ENCODE results near the gene ALLC.
"Not testable (repeated sequence)": the region's sequence is repeated elsewhere in the genome, so short reads cannot be mapped to it uniquely, and the experiment has no call there.

The ALLC gene

DNA sequence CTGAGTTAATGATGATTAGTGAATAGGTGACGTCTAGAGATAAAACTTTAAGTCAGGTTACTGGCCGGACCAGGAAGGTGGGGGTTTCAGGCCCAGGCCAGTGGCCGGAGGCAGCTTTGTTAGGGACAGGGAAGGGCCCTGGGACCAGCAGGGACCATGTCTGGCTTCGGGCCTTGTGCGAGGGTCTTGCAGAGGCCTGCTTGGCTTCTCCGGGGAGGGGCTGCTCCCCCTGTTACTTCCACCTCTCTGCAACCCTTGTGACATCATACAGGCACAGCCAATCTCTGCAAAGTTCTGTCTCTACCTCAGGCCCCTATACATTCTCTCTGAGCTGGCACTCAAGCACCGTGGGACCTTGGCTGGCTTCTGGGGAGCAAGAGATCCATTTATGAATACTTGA is at the start of gene ALLC:
ALLC (plus strand) TSS at position 320 of the 400 bp plus-strand sequence. CDS start 12,958 bp downstream, outside the sequence.
- no peak for DNase-seq

GRCh38 chr2:3608373-3609278 is 49.4 kb upstream of the ALLC start:
- no peak for DNase-seq

- DNase-seq, result not testable (repeated sequence)
Measured at GRCh38 chr2:3609279-3609673, 48.7 kb upstream of the ALLC start.

DNA sequence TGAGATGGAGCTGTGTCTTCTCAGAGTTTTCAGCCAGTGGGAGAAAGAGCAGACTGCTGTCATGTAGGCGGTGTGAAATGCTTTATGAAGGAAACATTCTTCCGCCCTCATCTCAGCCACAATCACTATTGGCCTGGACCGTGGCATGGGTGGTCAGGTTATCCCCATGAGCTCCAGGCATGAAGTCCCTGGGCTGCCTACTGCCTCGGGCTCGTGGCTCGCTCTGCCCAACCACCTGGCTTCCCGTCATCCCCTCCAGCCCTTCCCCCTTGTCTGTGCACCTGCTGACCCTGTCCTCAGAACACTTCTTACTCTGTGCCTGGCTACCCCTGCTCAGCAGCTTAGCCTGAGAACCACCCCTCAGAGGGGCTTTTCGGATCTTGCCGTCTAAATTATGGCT is 47.6 kb upstream of the ALLC start:
- no peak for DNase-seq

- DNase-seq, result no peak
Measured at GRCh38 chr2:3610881-3611505, 47.0 kb upstream of the ALLC start.

- DNase-seq, result no peak
Measured at GRCh38 chr2:3611589-3611988, 46.4 kb upstream of the ALLC start.

GRCh38 chr2:3612639-3613523 is 45.1 kb upstream of the ALLC start:
- no peak for DNase-seq

GRCh38 chr2:3613524-3613905 is 44.5 kb upstream of the ALLC start:
- DNase-seq, result no peak

DNA sequence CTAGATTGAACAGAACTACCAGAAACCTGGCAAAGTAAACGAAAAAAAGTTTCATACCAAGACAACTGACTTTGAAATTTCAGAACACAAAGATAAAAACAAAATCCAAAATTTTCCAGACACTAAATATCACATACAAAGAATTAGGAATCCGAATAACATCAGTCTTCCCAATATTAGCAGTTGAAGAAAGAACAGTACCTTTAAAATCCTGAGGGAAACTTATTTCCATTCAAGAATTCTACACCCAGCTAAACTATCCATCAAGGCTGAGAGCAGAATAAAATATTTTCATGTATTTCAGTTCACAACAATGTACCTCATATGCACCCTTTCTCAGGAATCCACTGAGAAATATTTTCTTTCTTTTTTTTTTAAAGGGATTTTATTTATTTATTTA is 43.3 kb upstream of the ALLC start:
- DNase-seq, result not testable (repeated sequence)

DNA sequence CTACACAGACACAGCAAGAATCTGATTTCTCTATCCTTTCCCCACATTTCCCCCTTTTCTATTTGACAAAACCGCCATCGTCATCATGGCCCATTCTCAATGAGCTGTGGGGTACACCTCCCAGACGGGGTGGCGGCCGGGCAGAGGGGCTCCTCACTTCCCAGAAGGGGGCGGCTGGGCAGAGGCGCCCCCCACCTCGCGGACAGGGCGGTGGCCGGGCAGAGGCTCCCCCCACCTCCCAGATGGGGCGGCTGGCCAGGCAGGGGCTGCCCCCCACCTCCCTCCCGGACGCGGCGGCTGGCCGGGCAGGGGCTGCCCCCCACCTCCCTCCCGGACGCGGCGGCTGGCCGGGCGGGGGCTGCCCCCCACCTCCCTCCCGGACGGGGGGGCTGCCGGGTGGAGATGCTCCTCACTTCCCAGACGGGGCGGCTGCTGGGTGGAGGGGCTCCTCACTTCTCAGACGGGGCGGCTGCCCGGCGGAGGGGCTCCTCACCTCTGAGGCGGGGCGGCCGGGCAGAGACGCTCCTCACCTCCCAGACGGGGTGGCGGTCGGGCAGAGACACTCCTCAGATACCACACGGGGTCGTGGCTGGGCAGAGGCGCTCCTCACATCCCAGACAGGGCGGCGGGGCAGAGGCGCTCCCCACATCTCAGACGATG is 42.3 kb upstream of the ALLC start:
- not testable (repeated sequence) for DNase-seq

GRCh38 chr2:3616435-3617197 is 41.4 kb upstream of the ALLC start:
- not testable (repeated sequence) for DNase-seq

DNA sequence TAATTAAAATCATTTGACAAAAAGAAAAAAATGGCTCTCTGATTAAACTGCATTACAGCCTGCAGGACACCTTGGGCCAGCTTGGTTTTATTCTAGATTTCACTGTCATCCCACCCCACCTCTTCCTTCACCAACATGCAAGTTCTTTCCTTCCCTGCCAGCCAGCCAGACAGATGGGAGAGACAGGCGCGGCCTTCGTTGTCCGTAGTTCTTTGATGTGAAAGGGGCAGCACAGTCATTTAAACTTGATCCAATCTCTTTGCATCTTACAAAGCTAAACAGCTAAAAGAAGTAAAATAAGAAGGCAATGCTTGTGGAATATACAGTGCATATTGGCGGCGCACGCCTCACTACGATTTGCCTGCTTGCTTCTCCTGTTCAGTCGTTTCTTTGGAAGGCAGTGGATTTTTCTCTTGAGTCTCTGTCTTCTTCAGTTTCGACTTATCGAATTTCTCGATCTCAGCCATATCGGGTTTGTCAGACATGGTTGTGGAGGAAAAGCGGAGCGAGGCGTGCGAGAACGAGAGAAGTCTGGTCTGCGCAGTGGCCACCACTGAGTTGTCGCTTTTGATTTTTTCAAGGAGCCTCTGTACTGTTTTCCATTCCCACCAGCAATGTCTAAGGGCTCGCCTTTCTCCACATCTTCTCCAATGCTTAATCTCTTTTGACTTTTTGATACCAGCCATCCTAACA is 40.7 kb upstream of the ALLC start:
- no peak for DNase-seq

GRCh38 chr2:3618367-3618766 is 39.6 kb upstream of the ALLC start:
- DNase-seq, result no peak

GRCh38 chr2:3619033-3619432 is 39.0 kb upstream of the ALLC start:
- no peak for DNase-seq

GRCh38 chr2:3619661-3620060 is 38.3 kb upstream of the ALLC start:
- not testable (repeated sequence) for DNase-seq

GRCh38 chr2:3620834-3621233 is 37.2 kb upstream of the ALLC start:
- DNase-seq, result no peak

DNA sequence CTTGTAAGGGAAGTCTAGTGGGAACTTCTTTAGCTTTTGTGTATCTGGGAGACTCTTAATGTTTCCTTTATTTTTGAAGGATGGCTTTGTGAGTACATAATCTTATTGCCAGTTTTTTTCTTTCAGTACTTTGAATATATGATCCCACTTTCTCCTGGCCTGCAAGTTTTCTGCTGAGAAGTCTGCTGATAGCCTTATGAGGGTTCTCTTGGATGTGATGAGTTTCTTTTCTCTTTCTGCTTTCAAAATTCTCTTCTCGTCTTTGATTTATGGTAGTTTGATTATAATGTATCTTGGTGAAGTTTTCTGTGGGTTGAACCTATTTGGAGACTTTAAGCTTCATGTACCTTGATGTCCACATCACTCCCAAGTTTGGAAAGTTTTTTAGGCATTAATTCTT is 35.0 kb upstream of the ALLC start:
- no peak for DNase-seq

DNA sequence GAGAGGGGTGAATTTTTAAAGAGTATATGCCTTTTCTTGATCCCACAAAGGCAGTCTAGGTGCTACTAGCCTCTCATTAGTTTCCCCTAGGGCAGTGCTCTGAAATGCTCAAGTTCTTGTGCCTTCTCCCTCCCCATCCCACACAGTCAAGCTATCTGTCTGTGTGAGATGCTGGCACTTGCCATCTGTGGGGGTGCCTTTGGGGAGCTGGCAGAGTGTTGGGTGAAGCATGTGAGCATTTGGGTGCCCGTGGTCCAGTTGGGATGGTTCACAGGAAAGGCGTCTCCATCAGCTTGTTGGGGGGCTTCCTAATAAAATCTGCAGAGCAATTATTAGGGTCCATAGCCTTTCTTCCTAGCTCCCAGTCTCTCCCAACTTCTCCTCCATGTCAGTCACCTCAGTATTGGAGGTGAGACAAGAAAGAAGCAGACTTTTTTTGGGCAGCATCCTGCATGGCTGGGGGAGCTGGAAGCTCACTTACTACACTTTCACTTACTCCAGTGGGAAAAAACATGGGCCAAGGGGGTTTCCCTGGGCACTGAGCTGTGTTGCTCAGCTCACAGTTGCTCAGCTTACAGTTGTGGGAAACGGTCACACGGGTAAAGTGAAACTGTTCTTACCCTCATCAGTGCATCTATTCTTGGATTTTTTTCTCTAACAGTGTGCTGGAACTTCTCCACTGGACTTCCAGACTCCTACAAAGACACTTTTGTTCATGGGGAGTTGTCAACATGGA is 33.8 kb upstream of the ALLC start:
- DNase-seq, result no peak

DNA sequence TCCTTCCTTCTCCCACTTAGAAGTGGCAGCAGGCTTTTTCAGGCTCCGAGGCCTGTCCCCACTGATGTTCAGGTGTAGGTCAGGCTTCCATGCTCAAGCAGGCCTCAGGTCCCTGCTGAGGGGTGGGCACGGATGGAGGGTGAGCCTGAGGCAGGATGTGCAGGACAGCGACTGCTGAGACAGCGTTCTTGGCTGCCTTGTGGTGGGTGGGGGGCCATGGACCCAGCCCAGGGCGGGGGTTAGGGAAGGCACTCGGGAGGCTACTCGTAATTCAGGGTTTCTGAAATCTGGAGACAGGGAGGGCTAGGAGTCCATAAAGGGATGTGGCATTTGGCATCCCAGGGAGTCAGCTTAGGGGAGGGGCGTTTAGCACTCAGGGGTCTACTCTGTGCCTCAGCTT is 32.8 kb upstream of the ALLC start:
- DNase-seq, result no peak

DNA sequence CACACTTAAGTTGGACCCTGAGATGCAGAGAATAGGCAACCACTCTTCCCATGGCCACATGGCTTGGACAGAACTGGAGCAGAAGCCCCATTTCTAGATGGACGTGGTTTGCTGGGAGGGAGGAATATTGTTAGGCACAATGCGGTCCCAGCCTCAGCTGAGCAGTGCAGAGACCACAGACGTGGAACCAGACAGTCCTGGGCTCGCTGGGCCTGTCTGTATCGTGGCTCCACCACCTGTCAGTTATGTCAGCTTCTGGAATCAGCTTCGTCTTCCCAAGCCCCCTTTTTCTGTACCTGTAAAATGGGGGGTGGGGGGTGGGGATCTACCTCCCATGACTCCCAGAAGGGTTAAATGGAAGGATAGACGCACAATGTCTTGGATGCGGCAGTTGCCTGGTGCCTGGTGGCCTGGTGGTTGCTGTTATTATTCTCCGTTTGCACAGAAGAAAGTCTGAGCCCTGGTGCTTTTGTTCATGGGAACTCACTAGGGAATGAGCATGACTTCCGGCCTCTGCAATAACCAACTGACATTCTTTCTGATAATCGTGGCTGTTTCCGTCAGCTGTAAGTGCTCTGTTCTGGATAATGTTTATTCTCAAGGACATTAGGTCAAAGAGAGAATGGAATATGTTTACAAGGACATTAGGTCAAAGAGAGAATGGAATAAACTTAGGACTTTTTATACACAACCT is 31.7 kb upstream of the ALLC start:
- DNase-seq, result no peak

Measured in NCI-H524 treated with DMSO at 0.1 percent for 48 hours (cell line).